K562 (cell line): ENCODE results near the gene HIVEP1.

Source experiments
- ARID2 ChIP-seq: fragments of 450-650 bp; IDR thresholded peaks from 2 replicates; pipeline ENCODE4 v1.6.1; 2017; ENCODE audit warnings: antibody characterized with exemption, mild to moderate bottlenecking
- CBX3 ChIP-seq, 2 experiments: IDR thresholded peaks; 1 replicate in 1 of 2; 2 replicates in 1 of 2; pipeline ENCODE4 v1.6.1; 2012; ENCODE audit warnings: inconsistent platforms in 2 of 2, low read length in 2 of 2, borderline replicate concordance in 1 of 2, control low read depth in 1 of 2
- CREB1 ChIP-seq, 2 experiments: sonication (generic) in 1 of 2; formaldehyde crosslinking in 1 of 2; IDR thresholded peaks; 2 replicates each; pipeline versions ENCODE4 v1.6.1 to v1.8.0; 2012 to 2022; ENCODE audit warnings: inconsistent platforms in 1 of 2, mild to moderate bottlenecking in 1 of 2, missing genetic modification reagents in 1 of 2, moderate library complexity in 1 of 2
- FOS ChIP-seq: IDR thresholded peaks from 3 replicates; pipeline ENCODE4 v1.6.1; 2011; ENCODE audit not compliant: insufficient read length; ENCODE audit errors: extremely low read depth
- NRF1 ChIP-seq, 2 experiments: fragments of 450-650 bp; IDR thresholded peaks in 1 of 2; conservative IDR thresholded peaks in 1 of 2; 2 replicates each; pipeline ENCODE4 v1.6.1; 2014; ENCODE audit warnings: mild to moderate bottlenecking in 2 of 2
- TBL1XR1 ChIP-seq, 2 experiments: IDR thresholded peaks; 2 replicates each; pipeline ENCODE4 v1.6.1; 2012; ENCODE audit warnings: improper control_type of control experiment in 2 of 2, low read length in 2 of 2, mild to moderate bottlenecking in 1 of 2
- XRCC4 ChIP-seq: IDR thresholded peaks from one replicate; pipeline ENCODE4 v1.6.1; 2011; ENCODE audit not compliant: insufficient read depth, insufficient read length; ENCODE audit errors: extremely low read depth
- TF ChIP-seq, protein P1 (sequence below), 3 experiments: IDR thresholded peaks in 2 of 3; conservative IDR thresholded peaks in 1 of 3; 2 replicates each; pipeline ENCODE4 v1.5.1; 2011 to 2012; ENCODE audit warnings: low read length in 3 of 3, mild to moderate bottlenecking in 3 of 3, control low read depth in 2 of 3, improper control_type of control experiment in 1 of 3, inconsistent platforms in 1 of 3, low read depth in 1 of 3, mixed read lengths in 1 of 3, moderate library complexity in 1 of 3; ENCODE audit not compliant: insufficient read depth in 2 of 3
- TF ChIP-seq, protein P2 (sequence below): IDR thresholded peaks from 2 replicates; pipeline ENCODE4 v1.6.1; 2016; ENCODE audit warnings: missing genetic modification characterization, missing compliant biosample characterization
- TF ChIP-seq, protein P3 (sequence below): fragments of 450-650 bp; IDR thresholded peaks from 2 replicates; pipeline ENCODE4 v1.6.1; 2014; ENCODE audit warnings: low read depth, mild to moderate bottlenecking, moderate library complexity, borderline replicate concordance

DNA sequence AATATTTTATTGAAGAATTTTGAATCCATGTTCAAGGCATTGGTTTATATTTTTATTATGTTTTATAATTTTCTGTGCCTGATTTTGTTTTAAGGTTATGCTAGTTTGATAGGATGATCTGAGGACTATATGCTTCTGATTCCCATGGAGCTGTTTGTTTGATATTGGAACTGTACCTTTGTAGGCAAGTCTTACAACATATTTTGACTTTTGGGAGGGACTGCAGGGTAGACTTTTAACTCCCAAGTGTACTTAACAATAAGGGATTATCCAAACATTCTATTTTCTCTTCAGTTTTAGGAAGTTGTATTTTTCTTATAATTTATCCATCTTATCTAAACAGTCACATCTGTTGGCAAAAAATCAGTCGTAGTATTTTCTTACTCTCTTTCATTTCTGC, 82.6 kb downstream of the HIVEP1 start:
- TF ChIP-seq TBL1XR1 (IDR thresholded peaks at IDR 0.05; ENCODE audit: low read length in 2 of 2) (no peak), FOS (no peak), CREB1 (IDR thresholded peaks at IDR 0.05) (no peak), CREB1 (CRISPR knock-in tag; IDR thresholded peaks at IDR 0.05) (no peak), ARID2 (no peak), CBX3 (IDR thresholded peaks at IDR 0.05; ENCODE audit: borderline replicate concordance in 1 of 2, low read length in 2 of 2) (no peak), XRCC4 (no peak), NRF1 (conservative IDR thresholded peaks at IDR 0.05 in 1 of 2, IDR thresholded peaks at IDR 0.05 in 1 of 2) (no peak)
- TF ChIP-seq, protein P1, sequence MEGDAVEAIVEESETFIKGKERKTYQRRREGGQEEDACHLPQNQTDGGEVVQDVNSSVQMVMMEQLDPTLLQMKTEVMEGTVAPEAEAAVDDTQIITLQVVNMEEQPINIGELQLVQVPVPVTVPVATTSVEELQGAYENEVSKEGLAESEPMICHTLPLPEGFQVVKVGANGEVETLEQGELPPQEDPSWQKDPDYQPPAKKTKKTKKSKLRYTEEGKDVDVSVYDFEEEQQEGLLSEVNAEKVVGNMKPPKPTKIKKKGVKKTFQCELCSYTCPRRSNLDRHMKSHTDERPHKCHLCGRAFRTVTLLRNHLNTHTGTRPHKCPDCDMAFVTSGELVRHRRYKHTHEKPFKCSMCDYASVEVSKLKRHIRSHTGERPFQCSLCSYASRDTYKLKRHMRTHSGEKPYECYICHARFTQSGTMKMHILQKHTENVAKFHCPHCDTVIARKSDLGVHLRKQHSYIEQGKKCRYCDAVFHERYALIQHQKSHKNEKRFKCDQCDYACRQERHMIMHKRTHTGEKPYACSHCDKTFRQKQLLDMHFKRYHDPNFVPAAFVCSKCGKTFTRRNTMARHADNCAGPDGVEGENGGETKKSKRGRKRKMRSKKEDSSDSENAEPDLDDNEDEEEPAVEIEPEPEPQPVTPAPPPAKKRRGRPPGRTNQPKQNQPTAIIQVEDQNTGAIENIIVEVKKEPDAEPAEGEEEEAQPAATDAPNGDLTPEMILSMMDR (IDR thresholded peaks at IDR 0.05 in 2 of 3, conservative IDR thresholded peaks at IDR 0.05 in 1 of 3; ENCODE audit: insufficient read depth in 2 of 3, low read depth in 1 of 3, low read length in 3 of 3) = no peak
- TF ChIP-seq, protein P2, sequence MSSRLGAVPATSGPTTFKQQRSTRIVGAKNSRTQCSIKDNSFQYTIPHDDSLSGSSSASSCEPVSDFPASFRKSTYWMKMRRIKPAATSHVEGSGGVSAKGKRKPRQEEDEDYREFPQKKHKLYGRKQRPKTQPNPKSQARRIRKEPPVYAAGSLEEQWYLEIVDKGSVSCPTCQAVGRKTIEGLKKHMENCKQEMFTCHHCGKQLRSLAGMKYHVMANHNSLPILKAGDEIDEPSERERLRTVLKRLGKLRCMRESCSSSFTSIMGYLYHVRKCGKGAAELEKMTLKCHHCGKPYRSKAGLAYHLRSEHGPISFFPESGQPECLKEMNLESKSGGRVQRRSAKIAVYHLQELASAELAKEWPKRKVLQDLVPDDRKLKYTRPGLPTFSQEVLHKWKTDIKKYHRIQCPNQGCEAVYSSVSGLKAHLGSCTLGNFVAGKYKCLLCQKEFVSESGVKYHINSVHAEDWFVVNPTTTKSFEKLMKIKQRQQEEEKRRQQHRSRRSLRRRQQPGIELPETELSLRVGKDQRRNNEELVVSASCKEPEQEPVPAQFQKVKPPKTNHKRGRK (tag) = no peak
- TF ChIP-seq, protein P3, sequence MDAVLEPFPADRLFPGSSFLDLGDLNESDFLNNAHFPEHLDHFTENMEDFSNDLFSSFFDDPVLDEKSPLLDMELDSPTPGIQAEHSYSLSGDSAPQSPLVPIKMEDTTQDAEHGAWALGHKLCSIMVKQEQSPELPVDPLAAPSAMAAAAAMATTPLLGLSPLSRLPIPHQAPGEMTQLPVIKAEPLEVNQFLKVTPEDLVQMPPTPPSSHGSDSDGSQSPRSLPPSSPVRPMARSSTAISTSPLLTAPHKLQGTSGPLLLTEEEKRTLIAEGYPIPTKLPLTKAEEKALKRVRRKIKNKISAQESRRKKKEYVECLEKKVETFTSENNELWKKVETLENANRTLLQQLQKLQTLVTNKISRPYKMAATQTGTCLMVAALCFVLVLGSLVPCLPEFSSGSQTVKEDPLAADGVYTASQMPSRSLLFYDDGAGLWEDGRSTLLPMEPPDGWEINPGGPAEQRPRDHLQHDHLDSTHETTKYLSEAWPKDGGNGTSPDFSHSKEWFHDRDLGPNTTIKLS = no peak
